HG02763 (cell line): Measurements from ENCODE around the gene SPDL1.
A peak's percentile ranks its signal among the peaks of the same experiment; 100 is the strongest.

Experiments
- ATAC-seq: cut with Tn5 transposase; IDR thresholded peaks from one replicate; pipeline ENCODE4 v1.9.1; 2021; ENCODE audit warnings: mild to moderate bottlenecking, moderate library complexity; ENCODE audit not compliant: unreplicated experiment

SPDL1 gene

GRCh38 chr5:169628892-169629291, 45.3 kb downstream of the SPDL1 start:
- no peak for ATAC-seq

- no peak for ATAC-seq
Observed at GRCh38 chr5:169629847-169630548, 46.4 kb downstream of the SPDL1 start.

GRCh38 chr5:169631360-169631759, 47.8 kb downstream of the SPDL1 start:
- no peak for ATAC-seq

DNA sequence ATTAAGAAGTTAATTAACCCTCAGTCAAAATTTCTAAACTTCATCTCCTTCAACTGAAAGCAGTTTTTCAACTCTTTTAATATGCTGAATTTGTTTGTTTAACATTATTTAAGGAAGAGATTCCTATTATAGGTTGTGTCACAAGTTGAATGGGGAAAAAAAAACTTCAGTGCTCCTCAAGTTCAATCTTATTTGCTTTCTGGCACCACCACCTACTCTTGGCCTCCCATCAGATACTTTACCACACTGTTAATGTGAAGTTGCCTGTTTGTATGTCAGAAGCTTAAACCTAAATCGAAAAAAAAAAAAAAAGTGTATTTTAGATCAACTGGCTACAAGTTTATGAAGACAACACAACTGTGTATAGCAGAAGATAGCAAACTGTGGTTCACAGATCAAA, 49.4 kb downstream of the SPDL1 start:
- ATAC-seq, result no peak

- ATAC-seq, result no peak
Observed at GRCh38 chr5:169634606-169635005, 51.0 kb downstream of the SPDL1 start.

- ATAC-seq, result no peak
Observed at GRCh38 chr5:169635936-169636335, 52.4 kb downstream of the SPDL1 start.

DNA sequence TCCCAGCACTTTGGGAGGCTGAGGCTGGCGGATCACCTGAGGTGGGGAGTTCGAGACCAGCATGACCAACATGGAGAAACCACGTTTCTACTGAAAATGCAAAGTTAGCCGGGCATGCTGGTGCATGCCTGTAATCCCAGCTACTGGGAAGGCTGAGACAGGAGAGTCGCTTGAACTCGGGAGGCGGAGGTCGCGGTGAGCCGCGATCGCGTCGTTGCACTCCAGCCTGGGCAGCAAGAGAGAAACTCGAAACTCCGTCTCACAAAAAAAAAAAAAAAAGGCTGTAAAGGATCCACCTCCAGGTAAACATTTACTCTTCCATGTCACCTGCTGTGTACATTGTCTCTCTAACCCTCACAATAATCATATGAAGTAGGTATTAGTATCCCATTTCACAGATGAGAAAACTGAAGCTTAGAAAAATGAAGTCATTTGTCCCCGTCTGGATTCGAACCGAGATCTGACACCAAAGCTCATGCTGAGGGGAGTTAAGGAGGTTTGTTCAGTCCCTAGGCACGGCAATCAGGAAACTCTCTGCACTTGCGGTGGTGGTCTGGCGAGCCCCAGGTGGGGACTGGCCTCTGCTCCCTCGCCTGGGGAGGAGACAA, 53.0 kb downstream of the SPDL1 start:
- ATAC-seq, result no peak

DNA sequence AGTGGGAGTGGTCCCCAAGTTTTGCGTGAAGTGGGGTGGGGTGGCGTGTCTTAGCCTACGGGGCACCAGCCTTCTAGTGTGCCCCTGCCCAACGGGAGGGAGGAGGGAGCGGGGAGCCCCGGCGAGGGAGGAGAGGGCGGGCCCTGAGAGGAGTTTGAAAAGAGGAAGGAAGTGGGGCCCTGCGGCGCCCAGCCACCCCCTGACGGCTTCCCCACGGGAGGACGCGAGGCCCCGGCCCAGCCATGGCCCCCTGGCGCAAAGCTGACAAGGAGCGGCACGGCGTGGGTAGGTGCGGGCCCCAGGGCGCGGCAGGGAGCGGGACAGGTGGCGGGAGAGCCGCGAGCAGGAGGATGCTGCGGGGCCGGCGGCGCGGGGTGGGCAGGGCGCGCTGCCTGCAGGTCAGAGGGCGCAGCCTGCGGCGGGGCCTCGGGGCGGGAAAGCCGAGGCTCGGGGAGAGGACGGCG, 53.5 kb downstream of the SPDL1 start, which contains the start of gene DOCK2:
TSS of gene DOCK2 (plus strand) at position 191 of the 464 bp plus-strand sequence. CDS start at position 243, 52 bp downstream.
- peak; percentile 94 for ATAC-seq

GRCh38 chr5:169637549-169638121, 54.1 kb downstream of the SPDL1 start:
- ATAC-seq, result peak; percentile 62

- no peak for ATAC-seq
Observed at GRCh38 chr5:169641253-169641652, 57.7 kb downstream of the SPDL1 start.

GRCh38 chr5:169646856-169647255, 63.3 kb downstream of the SPDL1 start:
- ATAC-seq, result peak; percentile 29

- ATAC-seq, result peak; percentile 46
Observed at GRCh38 chr5:169647566-169647965, 64.0 kb downstream of the SPDL1 start.

DNA sequence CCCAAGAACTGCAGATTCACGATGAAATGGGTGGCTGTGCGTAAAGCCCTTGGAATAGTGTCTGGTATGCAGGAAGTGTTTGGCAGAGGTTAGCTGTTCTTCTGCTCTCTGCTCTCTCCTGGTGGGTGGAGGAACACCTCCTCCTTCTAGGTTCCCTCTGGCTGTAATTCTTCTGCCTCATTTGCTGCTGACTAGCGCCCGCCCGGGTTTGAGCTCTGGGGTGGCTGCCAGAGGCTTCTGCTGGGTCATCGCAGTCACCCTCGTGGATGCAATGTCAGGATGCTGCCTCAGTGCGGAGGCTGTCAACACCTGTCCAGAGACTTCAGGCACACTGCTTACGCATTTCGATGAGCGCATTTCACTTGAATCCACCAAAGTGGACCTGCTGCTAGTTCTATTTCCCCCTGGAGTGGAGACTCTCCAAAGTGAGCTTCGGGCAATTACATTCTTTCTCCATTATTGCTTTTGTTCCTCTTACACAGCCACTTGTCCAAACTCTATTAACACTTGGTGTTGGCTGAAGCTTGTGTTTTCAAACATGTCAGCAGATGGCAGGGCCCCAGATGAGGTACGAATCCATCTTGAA, 65.2 kb downstream of the SPDL1 start:
- ATAC-seq, result no peak

GRCh38 chr5:169649486-169649885, 65.9 kb downstream of the SPDL1 start:
- ATAC-seq, result no peak

DNA sequence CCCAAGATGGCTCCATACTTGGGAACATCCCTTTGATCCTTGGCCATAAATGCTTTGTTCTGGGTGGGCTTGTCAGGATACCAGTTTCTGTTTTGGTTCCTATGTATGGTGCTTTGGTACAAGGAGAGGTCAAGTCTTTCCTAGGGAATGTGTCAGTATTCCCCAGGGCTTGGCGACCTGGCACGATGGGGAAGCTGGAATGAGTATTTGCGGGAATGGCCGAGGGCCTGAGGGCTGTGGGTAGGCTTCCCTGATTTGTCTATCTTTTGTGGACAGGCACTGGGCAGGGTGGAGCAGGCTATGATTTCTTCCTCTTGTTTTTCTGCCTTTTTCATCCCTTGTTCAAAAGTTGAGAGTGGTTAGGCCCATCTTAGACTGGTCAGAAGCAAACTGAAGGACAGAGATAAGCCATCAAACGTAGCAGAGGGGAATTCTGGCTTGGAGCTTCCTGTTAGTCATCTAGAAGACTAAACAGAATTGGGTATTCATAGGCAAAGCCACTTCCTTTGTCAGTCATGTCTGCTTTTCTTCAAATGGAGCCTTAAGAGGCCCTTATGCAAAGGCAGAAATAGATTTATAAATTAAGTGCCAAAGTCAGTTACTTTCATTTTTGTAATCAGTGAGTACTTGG, 67.2 kb downstream of the SPDL1 start:
- peak; percentile 36 for ATAC-seq

GRCh38 chr5:169651526-169651925, 68.0 kb downstream of the SPDL1 start:
- no peak for ATAC-seq

DNA sequence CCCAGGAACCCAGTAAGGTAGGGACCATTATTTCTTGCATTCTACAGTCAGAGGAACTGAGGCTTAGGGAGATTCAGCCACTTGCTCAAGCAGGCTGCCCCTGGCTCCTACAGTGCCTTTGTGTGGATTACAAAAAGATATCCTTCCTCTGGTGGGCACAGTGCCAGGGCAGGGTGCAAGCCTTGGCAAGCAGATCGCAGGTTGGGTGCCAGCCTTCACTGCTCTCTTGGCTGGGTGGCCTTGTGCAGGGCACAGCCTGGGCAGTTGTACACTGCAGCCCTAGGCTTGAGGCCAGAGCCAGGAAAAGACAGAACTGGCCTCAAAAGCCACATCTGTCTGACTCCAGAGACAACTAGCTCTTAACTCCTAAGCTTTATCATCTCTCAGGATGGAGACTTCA, 68.5 kb downstream of the SPDL1 start:
- no peak for ATAC-seq

DNA sequence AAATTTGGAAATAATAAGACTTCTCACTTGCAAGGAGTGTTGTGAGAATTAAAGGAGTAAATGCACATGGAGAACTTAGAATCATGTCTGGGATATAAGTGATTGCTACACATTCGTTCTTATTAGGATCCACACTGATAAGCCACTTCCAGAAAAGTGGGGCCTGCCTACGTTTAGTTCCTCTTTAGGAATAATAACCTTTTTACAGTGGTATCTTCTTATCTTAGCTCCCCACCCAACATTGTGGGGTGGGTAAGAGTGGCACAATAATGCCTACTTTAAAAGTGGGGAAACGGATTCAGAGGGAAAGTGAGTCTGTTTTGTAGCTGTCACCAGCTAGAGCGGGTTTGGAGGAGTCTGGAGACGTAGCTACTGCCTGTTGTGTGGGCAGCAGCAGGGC, 69.5 kb downstream of the SPDL1 start:
- no peak for ATAC-seq
